Measurements from ENCODE around the gene GNG14. TPM values are rescaled to one million over a fixed set of nuclear protein-coding genes. Genes with fewer than 3 reads are reported as not detected.

GNG14 gene
- polyA plus RNA-seq, 3 donors: not detected

DNA sequence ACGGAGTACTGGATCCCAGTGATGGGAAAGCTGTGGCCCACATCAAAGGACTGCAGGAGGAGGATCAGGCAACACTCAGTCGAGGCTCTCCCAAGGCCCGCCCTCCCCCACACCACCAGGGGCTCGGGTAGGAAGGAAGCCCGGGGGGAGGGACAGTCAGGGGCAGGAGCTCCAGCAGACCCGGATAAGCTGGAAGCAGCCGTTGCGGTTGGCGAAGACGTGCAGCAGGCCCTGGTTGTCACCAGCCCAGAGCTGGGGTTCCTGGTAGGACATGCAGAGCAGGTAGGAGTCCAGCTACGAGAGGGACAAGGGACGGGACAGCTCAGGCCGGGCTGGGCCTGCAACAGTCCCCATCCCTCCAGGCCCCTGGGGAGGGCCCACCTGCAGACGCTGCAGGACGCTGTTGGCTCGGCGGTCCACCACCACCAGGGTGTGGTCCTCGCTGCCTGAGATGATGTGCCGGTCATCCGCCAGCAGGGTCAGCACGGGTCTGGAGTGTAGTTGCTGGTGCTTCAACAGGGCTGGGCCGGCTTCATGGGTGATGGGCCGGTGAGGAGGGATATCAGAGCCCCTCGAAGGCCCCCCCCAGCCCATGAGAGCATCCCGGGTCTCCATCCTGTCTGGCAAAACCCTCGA is 1.9 kb downstream of the GNG14 start:
- Histone ChIP-seq H3K27ac (ENCODE audit: low read depth in 1 of 2, low read length in 2 of 2) (no peak overlapping the region), H2AFZ (ENCODE audit: insufficient read depth, low read depth, low read length, poor library complexity, severe bottlenecking) (no peak overlapping the region), H3K9me3 (replicated peaks in 1 of 2; ENCODE audit: control insufficient read depth in 1 of 2, insufficient read depth in 1 of 2, low read length in 2 of 2) (no peaks in the 10 kb centered on the region), H4K20me1 (ENCODE audit: insufficient read depth, low read length) (no peaks in the 10 kb centered on the region), H3K4me3 (replicated peaks in 1 of 3; ENCODE audit: low read depth in 2 of 3, low read length in 3 of 3) (no peak overlapping the region), H3K9ac (ENCODE audit: insufficient read depth, low read length, poor library complexity, severe bottlenecking) (no peak overlapping the region), H3K4me2 (replicated peaks; ENCODE audit: extremely low read depth, low read length, poor library complexity, severe bottlenecking) (no peak overlapping the region), H3K79me2 (ENCODE audit: insufficient read depth, low read length) (no peaks in the 10 kb centered on the region), H3K27me3 (ENCODE audit: control insufficient read depth in 2 of 2, insufficient read depth in 2 of 2, low read length in 2 of 2) (no peaks in the 10 kb centered on the region), H3K36me3 (replicated peaks in 1 of 2; ENCODE audit: control insufficient read depth in 1 of 2, insufficient read depth in 2 of 2, low read length in 2 of 2) (peaks cover 0 to 2% of the 10 kb centered on the region in 2 donors), H3K4me1 (ENCODE audit: control insufficient read depth in 1 of 2, insufficient read depth in 2 of 2, low read length in 2 of 2) (no peaks in the 10 kb centered on the region)
- no peaks in the 10 kb centered on the region for H3K36me3 Mint-ChIP-seq
- DNase-seq: no peak
- H3K4me1 Mint-ChIP-seq: peaks cover 8% of the 10 kb centered on the region
- no peaks in the 10 kb centered on the region for H3K9me3 Mint-ChIP-seq
- TF ChIP-seq, protein P1, sequence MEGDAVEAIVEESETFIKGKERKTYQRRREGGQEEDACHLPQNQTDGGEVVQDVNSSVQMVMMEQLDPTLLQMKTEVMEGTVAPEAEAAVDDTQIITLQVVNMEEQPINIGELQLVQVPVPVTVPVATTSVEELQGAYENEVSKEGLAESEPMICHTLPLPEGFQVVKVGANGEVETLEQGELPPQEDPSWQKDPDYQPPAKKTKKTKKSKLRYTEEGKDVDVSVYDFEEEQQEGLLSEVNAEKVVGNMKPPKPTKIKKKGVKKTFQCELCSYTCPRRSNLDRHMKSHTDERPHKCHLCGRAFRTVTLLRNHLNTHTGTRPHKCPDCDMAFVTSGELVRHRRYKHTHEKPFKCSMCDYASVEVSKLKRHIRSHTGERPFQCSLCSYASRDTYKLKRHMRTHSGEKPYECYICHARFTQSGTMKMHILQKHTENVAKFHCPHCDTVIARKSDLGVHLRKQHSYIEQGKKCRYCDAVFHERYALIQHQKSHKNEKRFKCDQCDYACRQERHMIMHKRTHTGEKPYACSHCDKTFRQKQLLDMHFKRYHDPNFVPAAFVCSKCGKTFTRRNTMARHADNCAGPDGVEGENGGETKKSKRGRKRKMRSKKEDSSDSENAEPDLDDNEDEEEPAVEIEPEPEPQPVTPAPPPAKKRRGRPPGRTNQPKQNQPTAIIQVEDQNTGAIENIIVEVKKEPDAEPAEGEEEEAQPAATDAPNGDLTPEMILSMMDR (IDR thresholded peaks at IDR 0.05): no peak
- peaks cover 0 to 1% (median 0%) of the 10 kb centered on the region in 3 donors for H3K27me3 Mint-ChIP-seq (ENCODE audit: low read depth in 3 of 3)
- intact Hi-C loops (cut with micrococcal nuclease): no loop called here
- H3K4me3 Mint-ChIP-seq: no peak overlapping the region
- H3K27ac Mint-ChIP-seq: no peak overlapping the region
- WGBS (ENCODE audit: insufficient coverage): 33% methylated on average over 18 of the region's 26 CpGs

DNA sequence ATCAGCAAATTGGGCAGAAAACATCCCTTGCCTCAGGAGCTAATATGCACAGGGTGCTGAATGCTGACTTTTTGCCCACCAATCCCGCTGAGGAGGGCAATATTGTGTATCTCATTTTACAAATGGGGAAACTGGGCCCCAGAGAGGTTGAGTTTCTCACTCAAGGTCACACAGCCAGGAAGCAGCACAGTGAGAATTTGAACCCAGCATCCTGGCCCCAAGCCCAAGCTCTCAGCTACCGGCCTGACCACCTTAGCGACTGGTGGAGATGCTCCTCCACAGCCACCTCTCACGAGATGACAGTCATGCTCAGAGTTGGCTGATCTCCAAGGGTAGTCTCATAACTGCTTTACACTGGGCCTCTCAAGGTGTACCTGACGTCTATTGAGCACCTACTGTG is 5.2 kb downstream of the GNG14 start:
- no peaks in the 10 kb centered on the region for H3K9me3 Mint-ChIP-seq
- no peaks in the 10 kb centered on the region for H3K27me3 ChIP-seq (ENCODE audit: control insufficient read depth in 2 of 2, insufficient read depth in 2 of 2, low read length in 2 of 2)
- no peak overlapping the region for H3K27ac ChIP-seq (ENCODE audit: low read depth in 1 of 2, low read length in 2 of 2)
- peaks cover 0 to 1% (median 0%) of the 10 kb centered on the region in 3 donors for H3K27me3 Mint-ChIP-seq (ENCODE audit: low read depth in 3 of 3)
- peaks cover 22 to 24% of the 10 kb centered on the region in 2 donors for H3K4me1 ChIP-seq (ENCODE audit: control insufficient read depth in 1 of 2, insufficient read depth in 2 of 2, low read length in 2 of 2)
- no peaks in the 10 kb centered on the region for H4K20me1 ChIP-seq (ENCODE audit: insufficient read depth, low read length)
- H3K4me3 ChIP-seq (replicated peaks in 1 of 3; ENCODE audit: low read depth in 2 of 3, low read length in 3 of 3): no peak overlapping the region
- H3K4me1 Mint-ChIP-seq: peaks cover 17% of the 10 kb centered on the region
- H3K4me2 ChIP-seq (replicated peaks; ENCODE audit: extremely low read depth, low read length, poor library complexity, severe bottlenecking): no peak overlapping the region
- peaks cover 0 to under 1% of the 10 kb centered on the region in 2 donors for H3K36me3 ChIP-seq (replicated peaks in 1 of 2; ENCODE audit: control insufficient read depth in 1 of 2, insufficient read depth in 2 of 2, low read length in 2 of 2)
- H2AFZ ChIP-seq (ENCODE audit: insufficient read depth, low read depth, low read length, poor library complexity, severe bottlenecking): no peak overlapping the region
- TF ChIP-seq, protein P1 (IDR thresholded peaks at IDR 0.05): no peak
- no peak overlapping the region for H3K27ac Mint-ChIP-seq
- WGBS (ENCODE audit: insufficient coverage): 91% methylated on average over 5 of the region's 5 CpGs
- H3K4me3 Mint-ChIP-seq: no peak overlapping the region
- H3K79me2 ChIP-seq (ENCODE audit: insufficient read depth, low read length): no peaks in the 10 kb centered on the region
- no peaks in the 10 kb centered on the region for H3K9me3 ChIP-seq (replicated peaks in 1 of 2; ENCODE audit: control insufficient read depth in 1 of 2, insufficient read depth in 1 of 2, low read length in 2 of 2)
- no peak overlapping the region for H3K9ac ChIP-seq (ENCODE audit: insufficient read depth, low read length, poor library complexity, severe bottlenecking)
- intact Hi-C loops (cut with micrococcal nuclease): no loop called here
- H3K36me3 Mint-ChIP-seq: no peaks in the 10 kb centered on the region
- DNase-seq: no peak
